B cell (primary cell): ENCODE measurements around the gene SNX10. TPM values are rescaled to one million over a fixed set of nuclear protein-coding genes. Genes with fewer than 3 reads are reported as not detected.

Experiments used
- ATAC-seq: fragments of 200-7000 bp; cut with Tn5 transposase; one replicate; pipeline ENCODE4 v1.10.0; 2021; ENCODE audit warnings: low read depth, mild to moderate bottlenecking, moderate number of reproducible peaks, moderate library complexity
- CTCF ChIA-PET: fragments of 350-600 bp; sonication (Branson Sonifier 250); formaldehyde crosslinking; loops from one replicate; lab custom pipeline; 2021; ENCODE audit warnings: antibody characterized with exemption, inconsistent platforms; lab: Charles Lee
- POLR2A ChIA-PET: fragments of 350-600 bp; sonication (Branson Sonifier 250); formaldehyde crosslinking; loops from one replicate; lab custom pipeline; 2021; ENCODE audit warnings: antibody characterized with exemption; lab: Charles Lee
- DNase-seq: peaks from one replicate; pipeline ENCODE4 v3.0.0; 2013
- H2AFZ ChIP-seq: 2 replicates; pipeline ENCODE4 v1.6.1; 2012; ENCODE audit warnings: mild to moderate bottlenecking, low read depth, low read length; ENCODE audit not compliant: insufficient read depth, poor library complexity, severe bottlenecking
- H3K27ac ChIP-seq, 2 donors: 1 replicate in 1 of 2; 2 replicates in 1 of 2; pipeline ENCODE4 v1.5.1; 2012 to 2013; ENCODE audit warnings: low read length in 2 of 2, mild to moderate bottlenecking in 2 of 2, moderate library complexity in 1 of 2
- H3K27me3 ChIP-seq, 4 experiments: fragments of 200-600 bp in 1 of 4; sonication (generic) in 1 of 4; replicated peaks in 1 of 4; 1 replicate in 2 of 4; 2 replicates in 2 of 4; pipeline versions ENCODE4 v1.6.1 to v1.7.0; 2013 to 2016; ENCODE audit warnings: low read length in 3 of 4, mild to moderate bottlenecking in 2 of 4, mixed read lengths in 1 of 4, moderate library complexity in 1 of 4; ENCODE audit not compliant: insufficient read depth in 4 of 4, control insufficient read depth in 3 of 4; ENCODE audit errors: control extremely low read depth in 1 of 4
- H3K36me3 ChIP-seq, 2 experiments: replicated peaks in 1 of 2; 1 replicate in 1 of 2; 2 replicates in 1 of 2; pipeline versions ENCODE4 v1.6.1 to v1.7.1; 2013; ENCODE audit warnings: low read length in 1 of 2; ENCODE audit not compliant: insufficient read depth in 2 of 2, control insufficient read depth in 1 of 2; ENCODE audit errors: control extremely low read depth in 1 of 2, extremely low read depth in 1 of 2
- H3K4me1 ChIP-seq, 2 donors: fragments of 200-600 bp in 1 of 2; sonication (generic) in 1 of 2; 1 replicate in 1 of 2; 2 replicates in 1 of 2; pipeline versions ENCODE4 v1.5.1 to v1.6.1; 2013 to 2017; ENCODE audit warnings: low read length in 2 of 2; ENCODE audit not compliant: control insufficient read depth in 2 of 2, insufficient read depth in 2 of 2
- H3K4me2 ChIP-seq: replicated peaks from 2 replicates; pipeline ENCODE3; 2012; ENCODE audit warnings: mild to moderate bottlenecking, low read depth, low read length; ENCODE audit not compliant: poor library complexity, severe bottlenecking
- H3K4me3 ChIP-seq, 5 experiments: fragments of 200-600 bp in 1 of 5; sonication (generic) in 1 of 5; 1 replicate in 3 of 5; 2 replicates in 2 of 5; pipeline versions ENCODE4 v1.5.1 to v1.7.0; 2011 to 2016; ENCODE audit warnings: low read length in 4 of 5, mild to moderate bottlenecking in 4 of 5, low read depth in 2 of 5, control low read depth in 1 of 5, moderate library complexity in 1 of 5; ENCODE audit not compliant: insufficient read depth in 1 of 5; ENCODE audit errors: control extremely low read depth in 1 of 5, extremely low read depth in 1 of 5
- H3K79me2 ChIP-seq: fragments of 200-600 bp; sonication (generic); one replicate; pipeline ENCODE4 v1.6.0; 2016; ENCODE audit warnings: low read length; ENCODE audit not compliant: control insufficient read depth, insufficient read depth
- H3K9ac ChIP-seq: fragments of 200-600 bp; sonication (generic); 2 replicates; pipeline ENCODE4 v1.6.1; 2017; ENCODE audit warnings: mild to moderate bottlenecking, low read length, moderate library complexity
- H3K9me3 ChIP-seq, 3 donors: one replicate each; pipeline versions ENCODE4 v1.6.1 to v1.7.1; 2013; ENCODE audit warnings: low read length in 2 of 3; ENCODE audit not compliant: control insufficient read depth in 2 of 3, insufficient read depth in 1 of 3; ENCODE audit errors: control extremely low read depth in 1 of 3
- H4K20me1 ChIP-seq: 2 replicates; pipeline ENCODE4 v1.6.0; 2012; ENCODE audit warnings: mild to moderate bottlenecking, low read length; ENCODE audit not compliant: insufficient read depth, control insufficient read depth, poor library complexity, severe bottlenecking
- H3K27ac Mint-ChIP-seq: one replicate; pipeline ENCODE4 v1.8.0; 2021; ENCODE audit warnings: mixed read lengths
- H3K27me3 Mint-ChIP-seq: one replicate; pipeline ENCODE4 v1.8.0; 2021; ENCODE audit warnings: mixed read lengths
- H3K4me1 Mint-ChIP-seq: one replicate; pipeline ENCODE4 v1.8.0; 2021; ENCODE audit warnings: mixed read lengths
- H3K4me3 Mint-ChIP-seq: one replicate; pipeline ENCODE4 v1.8.0; 2021; ENCODE audit warnings: mixed read lengths
- H3K9me3 Mint-ChIP-seq: one replicate; pipeline ENCODE4 v1.8.0; 2022; ENCODE audit warnings: mixed read lengths; ENCODE audit not compliant: insufficient read depth
- CTCF ChIP-seq: fragments of 200-600 bp; IDR thresholded peaks from one replicate; pipeline ENCODE4 v1.8.0; 2022; ENCODE audit warnings: antibody characterized with exemption, mild to moderate bottlenecking
- EZH2 ChIP-seq: IDR thresholded peaks from 2 replicates; pipeline ENCODE4 v1.6.1; 2012; ENCODE audit warnings: borderline replicate concordance, low read depth, mild to moderate bottlenecking, moderate library complexity, low read length; ENCODE audit not compliant: insufficient read depth, poor library complexity, severe bottlenecking
- WGBS: methylation state at CpG from one replicate; pipeline ENCODE4 v1.1.5; 2013; ENCODE audit warnings: missing lambda C conversion rate; ENCODE audit not compliant: insufficient coverage; 5-methylcytosine and 5-hydroxymethylcytosine counted together
- intact Hi-C: fragments of 100-400 bp; cut with micrococcal nuclease; formaldehyde crosslinking; loops from one replicate; pipeline ENCODE4 v1.10.0; 2022
- polyA plus RNA-seq: library from polyadenylated mRNA; depleted of rRNA; stranded (reverse); fragments of >200 nt; gene quantifications from 2 replicates; pipeline ENCODE4 v1.2.3, GENCODE V29; 2012
- total RNA-seq, 2 donors: library from RNA; stranded (reverse); fragments of 120-200 nt in 1 of 2; gene quantifications; 1 replicate in 1 of 2; 2 replicates in 1 of 2; pipeline versions ENCODE4 v1.2.3 to v1.2.4, GENCODE V29; 2013 to 2022

The SNX10 gene
- total and polyA plus RNA-seq, 2 donors (not counting 1 experiment from before 2014, with no cell fraction given) = 26.5 to 29.2 TPM

- peaks cover 0 to 4% of the 10 kb centered on the region in 2 donors for H3K4me1 ChIP-seq
- no peak for ATAC-seq
- peaks cover 0 to 3% (median 0%) of the 10 kb centered on the region in 4 experiments for H3K27me3 ChIP-seq
- POLR2A ChIA-PET = no interaction called here
- H3K36me3 ChIP-seq = no peaks in the 10 kb centered on the region
- no peaks in the 10 kb centered on the region for H4K20me1 ChIP-seq
- no peak overlapping the region for H2AFZ ChIP-seq
- no peak for DNase-seq
- no peak overlapping the region for H3K4me3 Mint-ChIP-seq
- H3K4me2 ChIP-seq = no peak overlapping the region
- TF ChIP-seq CTCF (no peak), EZH2 (no peak)
- H3K9me3 ChIP-seq = no peaks in the 10 kb centered on the region
- intact Hi-C loops = no loop called here
- H3K4me1 Mint-ChIP-seq = peaks cover 6% of the 10 kb centered on the region
- no peaks in the 10 kb centered on the region for H3K9me3 Mint-ChIP-seq
- H3K27ac Mint-ChIP-seq = no peak overlapping the region
- CTCF ChIA-PET = interaction anchor here (0.7 to 1.9 kb wide), 7 partner anchors 8 to 1352 kb away, joined by 3 to 7 read pairs (median 3); no protein-coding TSS in a partner anchor
- no peak overlapping the region for H3K4me3 ChIP-seq
- no peak overlapping the region for H3K9ac ChIP-seq
- no peak overlapping the region for H3K27ac ChIP-seq
- no peaks in the 10 kb centered on the region for H3K79me2 ChIP-seq
- peaks cover 9% of the 10 kb centered on the region for H3K27me3 Mint-ChIP-seq
These were observed 93.6 kb downstream of the SNX10 start for GRCh38 chr7:26385240-26385639.

GRCh38 chr7:26387731-26388130 lies 96.1 kb downstream of the SNX10 start:
- DNase-seq (no peak), ATAC-seq (no peak)
- no peak overlapping the region for H3K27ac Mint-ChIP-seq
- peaks cover 17% of the 10 kb centered on the region for H3K27me3 Mint-ChIP-seq
- H3K79me2 ChIP-seq = no peaks in the 10 kb centered on the region
- no peak overlapping the region for H3K27ac ChIP-seq
- H3K9me3 Mint-ChIP-seq = no peaks in the 10 kb centered on the region
- H3K36me3 ChIP-seq = no peaks in the 10 kb centered on the region
- ChIA-PET POLR2A (no interaction called here), CTCF (no interaction called here)
- H3K4me3 Mint-ChIP-seq = no peak overlapping the region
- TF ChIP-seq EZH2 (no peak), CTCF (no peak)
- intact Hi-C loops = no loop called here
- no peak overlapping the region for H3K9ac ChIP-seq
- no peak overlapping the region for H2AFZ ChIP-seq
- 100% methylated on average over 1 of the region's 2 CpGs for WGBS
- peaks cover 0 to 9% (median 0%) of the 10 kb centered on the region in 4 experiments for H3K27me3 ChIP-seq
- no peaks in the 10 kb centered on the region for H3K9me3 ChIP-seq
- no peak overlapping the region for H3K4me3 ChIP-seq
- peaks cover 6% of the 10 kb centered on the region for H3K4me1 Mint-ChIP-seq
- no peak overlapping the region for H3K4me2 ChIP-seq
- no peaks in the 10 kb centered on the region for H4K20me1 ChIP-seq
- H3K4me1 ChIP-seq = peaks cover 0 to 4% of the 10 kb centered on the region in 2 donors
